SK-N-SH treated with all-trans-retinoic acid at 6 μM for 48 hours (cell line): Measurements from ENCODE around the gene PRSS48.
"Not testable (repeated sequence)": the region's sequence is repeated elsewhere in the genome, so short reads cannot be mapped to it uniquely, and the experiment has no call there.

Experiments
- ATAC-seq: fragments of 200-7000 bp; cut with Tn5 transposase; 3 replicates; pipeline ENCODE4 v1.9.1; 2020; ENCODE audit warnings: mild to moderate bottlenecking, moderate library complexity
- BACH2 ChIP-seq: fragments of 250-450 bp; sonication (Bioruptor Pico); IDR thresholded peaks from 2 replicates; pipeline ENCODE4 v1.9.0; 2021; ENCODE audit warnings: mild to moderate bottlenecking, borderline replicate concordance
- CREB5 ChIP-seq: fragments of 250-450 bp; sonication (Bioruptor Pico); IDR thresholded peaks from 2 replicates; pipeline ENCODE4 v1.5.1; 2020; ENCODE audit warnings: low read depth, mild to moderate bottlenecking, moderate library complexity
- CSDC2 ChIP-seq: fragments of 250-450 bp; sonication (Bioruptor Pico); IDR thresholded peaks from 2 replicates; pipeline ENCODE4 v1.5.0; 2020; ENCODE audit warnings: mild to moderate bottlenecking, moderate library complexity
- ESRRG ChIP-seq: fragments of 250-450 bp; sonication (Bioruptor Pico); IDR thresholded peaks from 2 replicates; pipeline ENCODE4 v1.6.1; 2021; ENCODE audit warnings: mild to moderate bottlenecking
- GLIS3 ChIP-seq: fragments of 250-450 bp; sonication (Bioruptor Pico); IDR thresholded peaks from 2 replicates; pipeline ENCODE4 v1.5.0; 2020; ENCODE audit warnings: mild to moderate bottlenecking, moderate library complexity
- ISL1 ChIP-seq: fragments of 250-450 bp; sonication (Bioruptor Pico); IDR thresholded peaks from 2 replicates; pipeline ENCODE4 v2.1.2; 2022; ENCODE audit warnings: mild to moderate bottlenecking, moderate library complexity
- OSR1 ChIP-seq: fragments of 250-450 bp; sonication (Bioruptor Pico); IDR thresholded peaks from 2 replicates; pipeline ENCODE4 v1.8.0; 2022; ENCODE audit warnings: moderate library complexity, mild to moderate bottlenecking, inconsistent platforms
- PATZ1 ChIP-seq: fragments of 250-450 bp; sonication (Bioruptor Pico); IDR thresholded peaks from 2 replicates; pipeline ENCODE4 v1.8.0; 2020; ENCODE audit warnings: mild to moderate bottlenecking, moderate library complexity, borderline replicate concordance
- POU6F1 ChIP-seq: fragments of 250-450 bp; sonication (Bioruptor Pico); IDR thresholded peaks from 2 replicates; pipeline ENCODE4 v1.8.0; 2021; ENCODE audit warnings: low read depth, mild to moderate bottlenecking, moderate library complexity, borderline replicate concordance
- PPARA ChIP-seq: fragments of 250-450 bp; sonication (Bioruptor Pico); IDR thresholded peaks from 2 replicates; pipeline ENCODE4 v1.5.0; 2020; ENCODE audit warnings: mild to moderate bottlenecking, borderline replicate concordance
- RARB ChIP-seq: fragments of 250-450 bp; sonication (Bioruptor Pico); IDR thresholded peaks from 2 replicates; pipeline ENCODE4 v1.8.0; 2021; ENCODE audit warnings: mild to moderate bottlenecking, moderate library complexity
- SNAI2 ChIP-seq: fragments of 250-450 bp; sonication (Bioruptor Pico); IDR thresholded peaks from 2 replicates; pipeline ENCODE4 v1.5.0; 2020; ENCODE audit warnings: mild to moderate bottlenecking, moderate library complexity
- TCF4 ChIP-seq: fragments of 250-450 bp; sonication (Bioruptor Pico); IDR thresholded peaks from 2 replicates; pipeline ENCODE4 v1.8.0; 2021; ENCODE audit warnings: mild to moderate bottlenecking, moderate library complexity, borderline replicate concordance
- TOX ChIP-seq: fragments of 250-450 bp; sonication (Bioruptor Pico); IDR thresholded peaks from 2 replicates; pipeline ENCODE4 v1.8.0; 2021; ENCODE audit warnings: mild to moderate bottlenecking, moderate library complexity, borderline replicate concordance
- TSHZ2 ChIP-seq: fragments of 250-450 bp; sonication (Bioruptor Pico); IDR thresholded peaks from 2 replicates; pipeline ENCODE4 v1.5.0; 2020; ENCODE audit warnings: mild to moderate bottlenecking, moderate library complexity
- ZFP3 ChIP-seq: fragments of 250-450 bp; sonication (Bioruptor Pico); IDR thresholded peaks from 2 replicates; pipeline ENCODE4 v1.5.0; 2020; ENCODE audit warnings: mild to moderate bottlenecking, moderate library complexity
- ZFP30 ChIP-seq: fragments of 450-650 bp; formaldehyde crosslinking; IDR thresholded peaks from 2 replicates; pipeline ENCODE4 v1.5.0; 2022; ENCODE audit warnings: mild to moderate bottlenecking, moderate library complexity
- ZNF565 ChIP-seq: fragments of 450-650 bp; formaldehyde crosslinking; conservative IDR thresholded peaks from 2 replicates; pipeline ENCODE4 v1.5.0; 2020; ENCODE audit warnings: low read depth, mild to moderate bottlenecking, moderate library complexity
- ZNF70 ChIP-seq: fragments of 450-650 bp; formaldehyde crosslinking; IDR thresholded peaks from 2 replicates; pipeline ENCODE4 v1.5.0; 2020; ENCODE audit warnings: mild to moderate bottlenecking, moderate library complexity
- ZNF8 ChIP-seq: fragments of 450-650 bp; formaldehyde crosslinking; IDR thresholded peaks from 2 replicates; pipeline ENCODE4 v1.5.0; 2020; ENCODE audit warnings: mild to moderate bottlenecking, moderate library complexity

PRSS48 gene

GRCh38 chr4:151263455-151263854 is 13.5 kb upstream of the PRSS48 start:
- ATAC-seq, result no peak
- no peak for TF ChIP-seq RARB (CRISPR knock-in tag)
- no peak for TF ChIP-seq CSDC2 (CRISPR knock-in tag)
- TF ChIP-seq TOX (CRISPR knock-in tag), result no peak
- TF ChIP-seq ZNF565 (CRISPR knock-in tag), result no peak
- no peak for TF ChIP-seq ZFP30
- TF ChIP-seq TSHZ2 (CRISPR knock-in tag), result no peak
- TF ChIP-seq PATZ1, result no peak
- TF ChIP-seq ZNF8 (CRISPR knock-in tag), result no peak
- TF ChIP-seq PPARA (CRISPR knock-in tag), result no peak

- no peak for TF ChIP-seq TCF4 (CRISPR knock-in tag)
- TF ChIP-seq CSDC2 (CRISPR knock-in tag), result no peak
- TF ChIP-seq ZNF565 (CRISPR knock-in tag), result no peak
- TF ChIP-seq RARB (CRISPR knock-in tag), result no peak
- no peak for TF ChIP-seq ZFP3 (CRISPR knock-in tag)
- no peak for TF ChIP-seq BACH2
- TF ChIP-seq CREB5 (CRISPR knock-in tag), result no peak
- no peak for TF ChIP-seq TOX (CRISPR knock-in tag)
- no peak for TF ChIP-seq ZNF70 (CRISPR knock-in tag)
- no peak for TF ChIP-seq GLIS3 (CRISPR knock-in tag)
- TF ChIP-seq OSR1 (CRISPR knock-in tag), result no peak
- TF ChIP-seq, all 23 proteins: peak for 0
- no peak; the same call in 1 of the 3 replicates for ATAC-seq
Observed at GRCh38 chr4:151266497-151266896, 10.5 kb upstream of the PRSS48 start.

GRCh38 chr4:151267104-151267503 is 9.9 kb upstream of the PRSS48 start:
- TF ChIP-seq ESRRG (no peak), ZNF8 (CRISPR knock-in tag) (no peak), PATZ1 (no peak), RARB (CRISPR knock-in tag) (no peak), OSR1 (CRISPR knock-in tag) (no peak)
- ATAC-seq, result no peak

- TF ChIP-seq ZFP30 (no peak), TCF4 (CRISPR knock-in tag) (no peak), ZNF565 (CRISPR knock-in tag) (no peak), ZNF70 (CRISPR knock-in tag) (no peak), ISL1 (no peak), ZFP3 (CRISPR knock-in tag) (no peak), SNAI2 (no peak), POU6F1 (no peak), ESRRG (no peak), PPARA (CRISPR knock-in tag) (no peak), GLIS3 (CRISPR knock-in tag) (no peak), CREB5 (CRISPR knock-in tag) (no peak)
- ATAC-seq, result no peak
Observed at GRCh38 chr4:151267822-151268535, 9.0 kb upstream of the PRSS48 start.

GRCh38 chr4:151268905-151269304 is 8.1 kb upstream of the PRSS48 start:
- not testable (repeated sequence) for ATAC-seq
